RWPE1 (cell line): ENCODE results near the gene IMMP2L.

Experiments
- CTCF ChIA-PET: fragments of 350-600 bp; sonication (Branson Sonifier 250); formaldehyde crosslinking; extraction: SDS; loops from one replicate; lab custom pipeline; 2021; lab: Yijun Ruan, JAX
- POLR2A ChIA-PET: fragments of 400-600 bp; formaldehyde crosslinking; extraction: SDS; loops from one replicate; lab custom pipeline; 2020; ENCODE audit warnings: antibody characterized with exemption; ENCODE audit not compliant: low non-redundant PET; lab: Yijun Ruan, JAX
- DNase-seq: peaks from one replicate; pipeline ENCODE4 v3.0.0; 2012; ENCODE audit warnings: low spot score
- H3K27ac ChIP-seq: fragments of 450-650 bp; 2 replicates; pipeline ENCODE4 v1.5.1; 2017
- CTCF ChIP-seq: fragments of 450-650 bp; conservative IDR thresholded peaks from 2 replicates; pipeline ENCODE4 v1.5.1; 2017; ENCODE audit warnings: low read depth, mild to moderate bottlenecking

IMMP2L gene

DNA sequence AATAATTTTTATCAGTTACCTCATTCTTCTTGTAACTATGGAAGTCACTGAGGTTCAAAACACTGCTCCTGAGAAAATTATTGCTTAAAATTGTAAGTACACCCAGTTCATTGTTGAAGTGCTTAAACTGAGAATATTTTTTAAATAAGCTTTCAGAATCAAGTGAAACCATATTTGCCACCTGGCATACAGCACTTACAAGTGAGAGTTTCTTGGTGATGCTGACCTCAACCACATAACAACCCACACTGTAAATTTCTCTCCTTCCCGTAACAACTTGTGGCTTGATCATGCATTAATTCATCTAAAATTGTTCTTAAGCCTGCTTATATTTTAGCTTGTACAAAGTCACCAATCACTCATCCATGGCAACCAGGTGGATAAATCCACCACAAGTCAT, 34.0 kb downstream of the IMMP2L start:
- ChIA-PET POLR2A (no interaction called here), CTCF (no interaction called here)
- no peak for TF ChIP-seq CTCF
- no peak overlapping the region for H3K27ac ChIP-seq
- DNase-seq, result no peak

GRCh38 chr7:111527545-111527944, 34.7 kb downstream of the IMMP2L start:
- DNase-seq, result no peak
- no peak overlapping the region for H3K27ac ChIP-seq
- TF ChIP-seq CTCF, result no peak
- ChIA-PET POLR2A (no interaction called here), CTCF (interaction anchor here (0.6 to 0.7 kb wide), 2 partner anchors 79 to 150 kb away, joined by 3 read pairs; no protein-coding TSS in a partner anchor)

DNA sequence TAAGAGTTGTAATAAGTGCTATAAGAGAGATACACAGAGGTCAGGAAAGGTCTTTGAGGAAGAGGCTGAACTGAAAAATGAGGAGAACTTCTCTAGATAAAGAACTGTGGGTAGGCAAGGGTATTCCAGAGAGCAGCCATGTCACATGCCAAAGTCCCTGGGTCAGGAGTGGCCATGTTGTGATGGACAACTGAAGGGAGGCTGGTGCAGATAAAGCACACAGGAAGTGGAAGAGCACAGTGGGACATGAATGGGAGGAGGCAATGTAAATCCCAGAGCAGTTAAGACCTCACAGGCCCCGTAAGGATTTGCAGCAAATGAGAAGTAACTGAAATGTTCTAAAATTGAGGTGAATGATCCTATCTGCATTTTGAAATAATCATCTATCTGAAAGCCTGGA, 37.2 kb downstream of the IMMP2L start:
- ChIA-PET CTCF (no interaction called here), POLR2A (no interaction called here)
- no peak for TF ChIP-seq CTCF
- H3K27ac ChIP-seq, result no peak overlapping the region
- no peak for DNase-seq

DNA sequence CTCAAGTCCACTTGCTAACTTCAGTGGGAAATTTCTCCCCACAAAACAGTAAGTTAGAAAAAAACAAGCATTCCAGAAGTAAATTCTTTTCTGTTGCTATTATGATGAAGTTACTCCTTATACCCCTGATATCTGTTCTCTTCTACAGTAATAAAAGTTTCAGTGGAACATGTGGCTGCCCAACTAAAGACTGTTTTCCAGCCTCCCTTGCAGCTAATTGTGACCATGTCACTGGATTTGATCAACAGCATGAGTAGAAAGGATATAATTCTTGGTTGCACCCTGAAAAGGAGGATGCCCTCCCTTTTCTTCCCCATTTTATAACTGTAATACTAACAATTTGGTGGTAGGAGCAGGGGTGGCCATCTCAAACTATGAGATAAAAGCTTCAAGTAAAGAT, 40.6 kb downstream of the IMMP2L start:
- H3K27ac ChIP-seq, result no peak overlapping the region
- CTCF ChIA-PET, result no interaction called here
- no peak for TF ChIP-seq CTCF
- DNase-seq, result no peak
- POLR2A ChIA-PET, result no interaction called here

GRCh38 chr7:111518264-111518663, 44.0 kb downstream of the IMMP2L start:
- ChIA-PET CTCF (interaction anchor here (0.6 kb wide), 1 partner anchor 36 kb away, joined by 4 read pairs; no protein-coding TSS in a partner anchor), POLR2A (no interaction called here)
- H3K27ac ChIP-seq, result no peak overlapping the region
- DNase-seq, result no peak
- no peak for TF ChIP-seq CTCF

DNA sequence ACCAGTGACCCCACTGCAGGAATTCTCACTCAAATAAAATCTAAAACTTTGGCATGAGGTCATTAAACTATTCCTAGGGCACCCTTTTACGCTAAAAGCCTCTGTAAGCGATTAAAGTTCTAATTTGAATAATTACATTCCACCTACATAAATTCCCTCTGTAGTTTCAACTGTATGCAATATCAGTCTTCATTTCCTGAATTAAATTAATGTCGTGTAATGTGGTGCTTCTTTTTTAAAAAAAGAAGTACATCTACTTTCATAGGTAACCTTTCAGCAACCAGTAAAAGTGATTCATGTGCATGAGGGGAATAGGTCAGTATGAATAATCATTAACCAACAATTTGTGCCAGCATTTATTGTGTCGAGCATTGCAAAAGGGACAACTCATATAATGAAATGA, 44.7 kb downstream of the IMMP2L start:
- CTCF ChIA-PET, result no interaction called here
- H3K27ac ChIP-seq, result no peak overlapping the region
- POLR2A ChIA-PET, result no interaction called here
- DNase-seq, result peak; percentile 29
- no peak for TF ChIP-seq CTCF

GRCh38 chr7:111516612-111517011, 45.7 kb downstream of the IMMP2L start:
- ChIA-PET POLR2A (no interaction called here), CTCF (no interaction called here)
- peak; percentile 21 for DNase-seq
- no peak overlapping the region for H3K27ac ChIP-seq
- TF ChIP-seq CTCF, result no peak
